GM20431 (cell line): Measurements from ENCODE around the gene TTC9.

ENCODE experiments used
- in situ Hi-C: fragments of 300-500 bp; cut with MseI, MboI; formaldehyde crosslinking; loops from one replicate; pipeline ENCODE4 v1.15.0; 2020; ENCODE audit warnings: low sequenced_read_pairs; ENCODE audit not compliant: unreplicated experiment

Gene TTC9

GRCh38 chr14:70708717-70709570 lies 67.2 kb downstream of the TTC9 start:
- in situ Hi-C loops, result no loop called here

GRCh38 chr14:70709726-70710382 lies 68.1 kb downstream of the TTC9 start:
- in situ Hi-C loops, result loop anchor here (10.0 kb wide), 1 partner anchor 75 kb away; no protein-coding TSS in a partner anchor

DNA sequence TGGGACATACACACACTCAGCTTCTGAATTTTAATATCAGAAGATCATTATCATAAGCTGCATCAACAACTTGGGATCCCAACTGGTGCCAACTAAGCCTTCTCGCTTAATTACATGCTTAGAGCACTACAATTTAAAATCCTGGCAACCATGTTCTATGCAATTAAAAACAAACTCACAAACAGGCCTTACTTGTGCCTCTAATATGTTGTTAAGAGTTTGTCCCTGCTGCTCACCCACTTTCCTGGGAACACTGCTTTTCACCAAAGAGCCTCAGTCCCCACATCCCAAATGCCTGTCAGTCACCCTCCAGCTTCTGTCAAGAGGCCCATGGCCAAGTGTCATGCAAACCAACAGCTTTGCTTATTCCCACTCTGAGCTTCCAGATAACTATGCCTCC lies 69.7 kb downstream of the TTC9 start:
- in situ Hi-C loops, result loop anchor here (10.0 kb wide), 1 partner anchor 77 kb away; no protein-coding TSS in a partner anchor

GRCh38 chr14:70713096-70713495 lies 71.4 kb downstream of the TTC9 start:
- in situ Hi-C loops, result loop anchor here (10.0 kb wide), 1 partner anchor 78 kb away; no protein-coding TSS in a partner anchor

DNA sequence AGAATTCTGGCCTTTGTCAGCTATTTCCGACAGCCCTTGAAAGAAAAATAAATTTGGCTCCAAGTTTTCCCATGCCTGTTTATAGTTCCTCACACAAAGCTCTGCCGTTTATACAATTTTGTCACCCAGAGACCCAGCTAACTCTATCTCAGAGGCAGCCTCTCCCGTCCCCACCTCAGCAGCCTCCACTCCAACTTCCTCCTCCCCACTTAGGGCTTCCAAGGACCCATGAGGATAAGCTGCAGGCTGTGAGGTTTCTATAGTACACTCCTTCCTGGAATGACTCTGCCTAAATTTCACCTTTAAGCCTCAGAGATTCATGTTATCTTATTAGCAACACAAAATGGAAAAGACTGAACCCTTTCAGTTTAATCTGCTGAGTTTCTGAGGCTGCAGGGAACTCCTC lies 71.8 kb downstream of the TTC9 start:
- in situ Hi-C loops, result loop anchor here (10.0 kb wide), 1 partner anchor 79 kb away; no protein-coding TSS in a partner anchor

GRCh38 chr14:70714055-70714550 lies 72.4 kb downstream of the TTC9 start:
- in situ Hi-C loops, result loop anchor here (10.0 kb wide), 1 partner anchor 79 kb away; no protein-coding TSS in a partner anchor

GRCh38 chr14:70716483-70716882 lies 74.8 kb downstream of the TTC9 start:
- in situ Hi-C loops, result loop anchor here (10.0 kb wide), 1 partner anchor 82 kb away; no protein-coding TSS in a partner anchor

GRCh38 chr14:70716958-70717357 lies 75.2 kb downstream of the TTC9 start:
- in situ Hi-C loops, result loop anchor here (10.0 kb wide), 1 partner anchor 82 kb away; no protein-coding TSS in a partner anchor

- in situ Hi-C loops, result loop anchor here (10.0 kb wide), 1 partner anchor 84 kb away; no protein-coding TSS in a partner anchor
Measured at GRCh38 chr14:70718383-70719118, 76.8 kb downstream of the TTC9 start.

- in situ Hi-C loops, result no loop called here
Measured at GRCh38 chr14:70721542-70721941, 79.8 kb downstream of the TTC9 start.

GRCh38 chr14:70722418-70722817 lies 80.7 kb downstream of the TTC9 start:
- in situ Hi-C loops, result no loop called here

DNA sequence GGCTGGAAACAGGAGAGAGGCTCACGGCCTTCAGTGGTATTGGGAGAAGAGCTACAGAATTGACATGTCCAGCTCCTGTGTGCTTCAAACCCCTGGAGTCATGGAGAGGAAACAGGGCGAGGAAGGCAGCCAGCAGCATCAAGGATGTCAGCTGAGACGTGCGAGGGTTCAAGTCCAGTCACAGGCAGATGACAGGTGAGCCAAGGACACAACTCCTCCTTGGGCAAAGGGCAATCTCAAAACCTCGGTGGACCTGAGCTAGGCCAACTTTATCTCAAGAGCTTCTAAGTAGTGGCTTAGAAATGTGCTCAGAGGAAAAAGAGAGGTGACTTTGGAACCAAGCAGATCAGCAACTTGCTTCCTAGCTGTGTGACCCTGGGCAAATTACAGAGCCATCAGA lies 81.6 kb downstream of the TTC9 start:
- in situ Hi-C loops, result no loop called here

GRCh38 chr14:70724110-70724509 lies 82.4 kb downstream of the TTC9 start:
- in situ Hi-C loops, result no loop called here

- in situ Hi-C loops, result no loop called here
Measured at GRCh38 chr14:70724944-70725343, 83.2 kb downstream of the TTC9 start.
